Activated CD8-positive, alpha-beta memory T cell treated with anti-CD3 and anti-CD28 coated beads, Interleukin-2, amount 10 ng/mL, durations not matched to agents 7 days and 5 days (primary cell): ENCODE measurements around the gene FOXD4L4. TPM values are rescaled to one million over a fixed set of nuclear protein-coding genes. Genes with fewer than 3 reads are reported as not detected.
"Not testable (repeated sequence)": the region's sequence is repeated elsewhere in the genome, so short reads cannot be mapped to it uniquely, and the experiment has no call there.

ENCODE experiments used
- ATAC-seq: fragments of 150-1000 bp; cut with Tn5 transposase; one replicate; pipeline ENCODE4 v1.10.0; 2021; ENCODE audit warnings: moderate library complexity
- CTCF ChIA-PET: fragments of 350-600 bp; sonication (Branson Sonifier 250); formaldehyde crosslinking; loops from one replicate; lab custom pipeline; 2021; ENCODE audit warnings: antibody characterized with exemption; lab: Charles Lee
- DNase-seq: peaks from one replicate; pipeline ENCODE4 v3.0.0-alpha.2; 2020
- H3K27ac Mint-ChIP-seq: one replicate; pipeline ENCODE4 v1.8.0; 2021; ENCODE audit warnings: mild to moderate bottlenecking, mixed read lengths
- H3K27me3 Mint-ChIP-seq: one replicate; pipeline ENCODE4 v1.8.0; 2021; ENCODE audit warnings: mixed read lengths
- H3K36me3 Mint-ChIP-seq: one replicate; pipeline ENCODE4 v1.8.0; 2021; ENCODE audit warnings: mild to moderate bottlenecking, mixed read lengths
- H3K4me1 Mint-ChIP-seq: one replicate; pipeline ENCODE4 v1.8.0; 2021; ENCODE audit warnings: mixed read lengths
- H3K4me3 Mint-ChIP-seq: one replicate; pipeline ENCODE4 v1.8.0; 2021; ENCODE audit warnings: mild to moderate bottlenecking, moderate library complexity, mixed read lengths
- H3K9me3 Mint-ChIP-seq: one replicate; pipeline ENCODE4 v1.8.0; 2022; ENCODE audit warnings: low read depth, mixed read lengths
- total RNA-seq, 2 experiments: library from RNA; stranded (reverse); gene quantifications; one replicate each; pipeline ENCODE4 v1.2.3, GENCODE V29; 2021

FOXD4L4 gene
- total RNA-seq = under 1 TPM in 1 of 2 experiments, not detected in 1; 0.09 TPM

DNA sequence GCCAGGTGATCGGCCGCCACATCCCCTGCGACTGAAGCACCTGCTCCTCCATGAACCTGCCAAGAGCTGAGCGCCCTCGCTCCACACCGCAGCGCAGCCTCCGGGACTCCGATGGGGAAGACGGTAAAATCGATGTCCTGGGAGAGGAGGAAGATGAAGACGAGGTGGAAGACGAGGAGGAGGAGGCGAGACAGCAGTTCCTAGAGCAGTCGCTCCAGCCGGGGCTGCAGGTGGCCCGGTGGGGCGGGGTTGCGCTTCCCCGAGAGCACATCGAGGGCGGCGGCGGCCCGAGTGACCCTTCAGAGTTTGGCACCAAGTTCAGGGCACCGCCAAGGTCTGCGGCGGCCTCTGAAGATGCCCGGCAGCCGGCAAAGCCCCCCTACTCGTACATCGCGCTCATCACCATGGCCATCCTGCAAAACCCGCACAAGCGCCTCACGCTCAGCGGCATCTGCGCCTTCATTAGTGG, at the start of gene FOXD4L4:
FOXD4L4 (plus strand) TSS at position 51 of the 469 bp plus-strand sequence; CDS start at position 51, 0 bp downstream.
- CTCF ChIA-PET, H3K36me3 Mint-ChIP-seq, DNase-seq, H3K4me1 Mint-ChIP-seq, ATAC-seq, H3K9me3 Mint-ChIP-seq, H3K27me3 Mint-ChIP-seq, H3K27ac Mint-ChIP-seq: not testable (repeated sequence)
- H3K4me3 Mint-ChIP-seq = peak within 1 kb of the TSS; percentile 28

DNA sequence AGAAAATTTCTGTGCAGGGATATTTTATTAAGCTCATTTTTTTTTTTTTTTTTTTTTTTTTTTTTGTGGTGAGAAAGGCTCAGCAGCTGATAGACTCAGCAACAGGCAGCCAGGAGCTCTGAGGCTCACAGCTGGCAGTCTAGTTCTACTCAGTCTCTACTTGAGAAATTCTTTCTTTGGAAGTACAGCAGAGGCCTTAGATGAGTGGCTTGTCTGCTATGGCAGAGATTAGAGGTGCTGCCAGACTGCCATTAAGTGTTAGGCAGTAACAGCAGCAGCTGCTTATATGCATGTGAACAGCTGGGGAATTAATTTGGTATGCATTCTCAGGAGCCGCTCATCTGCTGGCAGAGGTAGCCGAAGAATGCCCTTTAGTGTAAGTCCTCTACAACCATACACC, 33.4 kb upstream of the FOXD4L4 start:
- H3K9me3 Mint-ChIP-seq, H3K4me1 Mint-ChIP-seq, DNase-seq, ATAC-seq, H3K27ac Mint-ChIP-seq, H3K27me3 Mint-ChIP-seq, CTCF ChIA-PET, H3K36me3 Mint-ChIP-seq, H3K4me3 Mint-ChIP-seq: not testable (repeated sequence)

DNA sequence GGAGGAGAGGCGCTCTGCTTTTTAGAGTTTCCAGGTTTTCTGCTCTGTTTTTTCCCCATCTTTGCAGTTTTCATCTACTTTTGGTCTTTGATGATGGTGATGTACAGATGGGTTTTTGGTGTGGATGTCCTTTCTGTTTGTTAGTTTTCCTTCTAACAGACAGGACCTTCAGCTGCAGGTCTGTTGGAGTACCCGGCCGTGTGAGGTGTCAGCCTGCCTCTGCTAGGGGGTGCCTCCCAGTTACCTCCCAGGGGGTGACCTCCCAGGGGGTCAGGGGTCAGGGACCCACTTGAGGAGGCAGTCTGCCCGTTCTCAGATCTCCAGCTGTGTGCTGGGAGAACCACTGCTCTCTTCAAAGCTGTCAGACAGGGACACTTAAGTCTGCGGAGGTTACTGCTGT, 22.5 kb upstream of the FOXD4L4 start:
- H3K9me3 Mint-ChIP-seq, CTCF ChIA-PET, ATAC-seq, DNase-seq, H3K27ac Mint-ChIP-seq, H3K4me3 Mint-ChIP-seq, H3K36me3 Mint-ChIP-seq, H3K27me3 Mint-ChIP-seq, H3K4me1 Mint-ChIP-seq: not testable (repeated sequence)

- H3K4me3 Mint-ChIP-seq, DNase-seq, H3K27me3 Mint-ChIP-seq, ATAC-seq, H3K9me3 Mint-ChIP-seq, H3K27ac Mint-ChIP-seq, CTCF ChIA-PET, H3K36me3 Mint-ChIP-seq, H3K4me1 Mint-ChIP-seq: not testable (repeated sequence)
Measured at GRCh38 chr9:65738133-65738532, 1.2 kb downstream of the FOXD4L4 start.

Other genes with a start within 250 kb of the FOXD4L4 start
- 10 to 100 TPM; 43.4 to 47.5 TPM for gene ZNG1E, start 61.2 kb upstream of the FOXD4L4 start, total RNA-seq